ENCODE measurements around the gene RBFA. TPM values are rescaled to one million over a fixed set of nuclear protein-coding genes. Genes with fewer than 3 reads are reported as not detected.

Gene RBFA
- total RNA-seq, result 30.5 and 34.8 TPM in 2 replicates
- polyA plus RNA-seq, result 26.8 and 27.4 TPM in 2 replicates
- polyA plus RNA-seq (2011; cell fraction: cytosol; rRNA removed), result 41.2 and 43.1 TPM in 2 replicates
- 56.1 and 61.3 TPM in 2 replicates for polyA plus RNA-seq (2011; cell fraction: nucleus; rRNA removed)
- polyA plus RNA-seq (2012), result 25.4 and 27.9 TPM in 2 replicates
- 25.4 and 26.0 TPM in 2 replicates for polyA minus RNA-seq
- polyA minus RNA-seq (2011; cell fraction: cytosol; rRNA and poly(A)+ RNA removed), result 5.2 TPM
- 28.5 and 29.4 TPM in 2 replicates for polyA minus RNA-seq (2011; cell fraction: nucleus; rRNA and poly(A)+ RNA removed)
- Bru-seq, nascent RNA, result percentile 75 among the genes with signal in this experiment
- percentile 93 among the genes with signal in this experiment for BruChase-seq, experiment 1, labeled RNA remaining after a 6-hour chase
- percentile 91 among the genes with signal in this experiment for BruChase-seq, experiment 2, labeled RNA remaining after a 2-hour chase
- long read RNA-seq, transcript RBFA-202 (7 exons, 1,407 nt), result major isoform, 52 of 83 reads
- long read RNA-seq, partial matches to known transcripts, result 0 of 83 reads
- long read RNA-seq, other reads (novel, unspliced or antisense), result 28 of 83 reads

- ChIA-PET CTCF (interaction anchor here (0.5 to 2.5 kb wide), 9 partner anchors 10 to 354 kb away, joined by 3 to 24 read pairs (median 4); partner anchors contain the start of genes ADNP2 and TXNL4A), POLR2A (interaction anchor here (1.0 to 2.6 kb wide), 4 partner anchors 45 to 354 kb away, joined by 3 to 9 read pairs (median 5); partner anchors contain the start of genes ADNP2 and HSBP1L1)
- no peaks in the 10 kb centered on the region for H3K9me1 ChIP-seq (replicated peaks; ENCODE audit: control insufficient read depth, extremely low read depth, insufficient read depth, low read length)
- H4K20me1 ChIP-seq (replicated peaks; ENCODE audit: control insufficient read depth, extremely low read depth, insufficient read depth, low read length), result no peaks in the 10 kb centered on the region
- dilution Hi-C loops (cut with MboI; ENCODE audit: extremely low pct_ligation_motif_present, low sequenced_read_pairs), result no loop called here
- TF ChIP-seq GATA2 (IDR thresholded peaks at IDR 0.05; ENCODE audit: insufficient read depth, insufficient read length, low read depth, low read length), result no peak
- no peak for TF ChIP-seq EZH2 (IDR thresholded peaks at IDR 0.05; ENCODE audit: borderline replicate concordance, low read depth, low read length, severe bottlenecking)
- TF ChIP-seq, protein P1, sequence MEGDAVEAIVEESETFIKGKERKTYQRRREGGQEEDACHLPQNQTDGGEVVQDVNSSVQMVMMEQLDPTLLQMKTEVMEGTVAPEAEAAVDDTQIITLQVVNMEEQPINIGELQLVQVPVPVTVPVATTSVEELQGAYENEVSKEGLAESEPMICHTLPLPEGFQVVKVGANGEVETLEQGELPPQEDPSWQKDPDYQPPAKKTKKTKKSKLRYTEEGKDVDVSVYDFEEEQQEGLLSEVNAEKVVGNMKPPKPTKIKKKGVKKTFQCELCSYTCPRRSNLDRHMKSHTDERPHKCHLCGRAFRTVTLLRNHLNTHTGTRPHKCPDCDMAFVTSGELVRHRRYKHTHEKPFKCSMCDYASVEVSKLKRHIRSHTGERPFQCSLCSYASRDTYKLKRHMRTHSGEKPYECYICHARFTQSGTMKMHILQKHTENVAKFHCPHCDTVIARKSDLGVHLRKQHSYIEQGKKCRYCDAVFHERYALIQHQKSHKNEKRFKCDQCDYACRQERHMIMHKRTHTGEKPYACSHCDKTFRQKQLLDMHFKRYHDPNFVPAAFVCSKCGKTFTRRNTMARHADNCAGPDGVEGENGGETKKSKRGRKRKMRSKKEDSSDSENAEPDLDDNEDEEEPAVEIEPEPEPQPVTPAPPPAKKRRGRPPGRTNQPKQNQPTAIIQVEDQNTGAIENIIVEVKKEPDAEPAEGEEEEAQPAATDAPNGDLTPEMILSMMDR (IDR thresholded peaks at IDR 0.05; ENCODE audit: extremely low read depth in 1 of 2, insufficient read depth in 1 of 2, low read depth in 1 of 2, low read length in 2 of 2), result peak; percentile 32 to 49
- no peak for TF ChIP-seq JUN (IDR thresholded peaks at IDR 0.05; ENCODE audit: borderline replicate concordance, insufficient read depth, insufficient read length, low read depth)
- peak; percentile 85 for TF ChIP-seq POLR2A (IDR thresholded peaks at IDR 0.05; ENCODE audit: low read depth, low read length)
- peak; percentile 9 for TF ChIP-seq MYC (IDR thresholded peaks at IDR 0.05; ENCODE audit: low read depth, low read length)
- TF ChIP-seq FOS (IDR thresholded peaks at IDR 0.05; ENCODE audit: borderline replicate concordance, insufficient read depth, low read length), result no peak
- TF ChIP-seq, protein P2, sequence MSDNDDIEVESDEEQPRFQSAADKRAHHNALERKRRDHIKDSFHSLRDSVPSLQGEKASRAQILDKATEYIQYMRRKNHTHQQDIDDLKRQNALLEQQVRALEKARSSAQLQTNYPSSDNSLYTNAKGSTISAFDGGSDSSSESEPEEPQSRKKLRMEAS (IDR thresholded peaks at IDR 0.05; ENCODE audit: insufficient read depth, insufficient read length), result peak; percentile 22
- TF ChIP-seq POLR2AphosphoS5 (IDR thresholded peaks at IDR 0.05; ENCODE audit: insufficient read depth, low read depth, low read length), result peak; percentile 43
- peak within 1 kb of the TSS; percentile 88 for H3K9ac ChIP-seq (replicated peaks; ENCODE audit: extremely low read depth, insufficient read depth, low read length)
- peak within 1 kb of the TSS; percentile 97 for H2AFZ ChIP-seq (ENCODE audit: low read depth, low read length)
- H3K27me3 ChIP-seq (ENCODE audit: control insufficient read depth in 2 of 2, insufficient read depth in 2 of 2, low read length in 2 of 2), result no peaks in the 10 kb centered on the region
- no TSS peak for BruUV-seq (replicated peaks)
- H3K79me2 ChIP-seq (ENCODE audit: control insufficient read depth, insufficient read depth, low read length), result peaks cover 18% of the 10 kb centered on the region
- no peaks in the 10 kb centered on the region for H3K36me3 ChIP-seq (ENCODE audit: control insufficient read depth in 2 of 2, extremely low read depth in 1 of 2, insufficient read depth in 2 of 2, low read length in 2 of 2)
- peak within 1 kb of the TSS; percentile 98 for H3K4me2 ChIP-seq (ENCODE audit: insufficient read depth, low read length)
- peak within 1 kb of the TSS; percentile 39 for H3K27ac ChIP-seq (ENCODE audit: insufficient read depth, low read depth, low read length)
- no peaks in the 10 kb centered on the region for H3K9me3 ChIP-seq (replicated peaks; ENCODE audit: control insufficient read depth, insufficient read depth, low read length)
- DNase-seq (ENCODE audit: low read depth, low spot score), result peak; percentile 99
- H3K4me1 ChIP-seq (ENCODE audit: control insufficient read depth, extremely low read depth, insufficient read depth, low read length), result peaks cover 9% of the 10 kb centered on the region
- FAIRE-seq, result peak; percentile 96
- intact Hi-C loops (cut with micrococcal nuclease), result loop anchor here (1.0 to 10.0 kb wide), 6 partner anchors 46 to 649 kb away; partner anchors contain the start of genes ADNP2, CTDP1 and TXNL4A
- H3K4me3 ChIP-seq (replicated peaks in 1 of 3; ENCODE audit: insufficient read depth in 1 of 3, low read depth in 1 of 3, low read length in 3 of 3), result peak within 1 kb of the TSS; percentile 94 to 97 (median 96)
These were observed at the start of gene RBFA for GRCh38 chr18:80034068-80034851. TSS of gene RBFA (plus strand) at chr18:80034434. CDS start at chr18:80034496, 62 bp downstream.
